ENCODE results near the gene SP6. TPM values are rescaled to one million over a fixed set of nuclear protein-coding genes. Genes with fewer than 3 reads are reported as not detected.

The SP6 gene
- total RNA-seq, 2 donors from 2014 or later = 2.7 TPM; not detected in 1

GRCh38 chr17:47862621-47863440, 11.9 kb upstream of the SP6 start:
- Histone ChIP-seq H3K27me3 (no peaks in the 10 kb centered on the region), H3K9me3 (no peaks in the 10 kb centered on the region), H3K4me1 (no peaks in the 10 kb centered on the region), H3K27ac (no peak overlapping the region), H3K36me3 (no peaks in the 10 kb centered on the region), H3K4me3 (no peak overlapping the region)
- TF ChIP-seq CTCF (IDR thresholded peaks at IDR 0.05) = no peak
- DNase-seq (ENCODE audit: low spot score) = no peak

- H3K4me1 ChIP-seq = peaks cover 0 to 6% of the 10 kb centered on the region in 2 donors
- H3K27me3 ChIP-seq = peaks cover 0 to 4% of the 10 kb centered on the region in 2 donors
- H3K36me3 ChIP-seq = no peaks in the 10 kb centered on the region
- TF ChIP-seq CTCF (IDR thresholded peaks at IDR 0.05) = no peak
- no peak overlapping the region for H3K27ac ChIP-seq
- H3K9me3 ChIP-seq = no peaks in the 10 kb centered on the region
- H3K4me3 ChIP-seq = no peak overlapping the region
- DNase-seq (ENCODE audit: low spot score) = no peak
Measured at GRCh38 chr17:47860386-47860785, 9.4 kb upstream of the SP6 start.

GRCh38 chr17:47857551-47858455, 6.8 kb upstream of the SP6 start:
- TF ChIP-seq CTCF (IDR thresholded peaks at IDR 0.05) = no peak
- no peak for DNase-seq (ENCODE audit: low spot score)
- H3K4me1 ChIP-seq = peaks cover 0 to 6% of the 10 kb centered on the region in 2 donors
- no peaks in the 10 kb centered on the region for H3K36me3 ChIP-seq
- H3K9me3 ChIP-seq = no peaks in the 10 kb centered on the region
- no peak overlapping the region for H3K4me3 ChIP-seq
- H3K27me3 ChIP-seq = peaks cover 13 to 16% of the 10 kb centered on the region in 2 donors
- H3K27ac ChIP-seq = no peak overlapping the region

GRCh38 chr17:47856830-47857229, 5.9 kb upstream of the SP6 start:
- peaks cover 0 to 11% of the 10 kb centered on the region in 2 donors for H3K4me1 ChIP-seq
- no peak for DNase-seq (ENCODE audit: low spot score)
- TF ChIP-seq CTCF (IDR thresholded peaks at IDR 0.05) = no peak
- no peak overlapping the region for H3K4me3 ChIP-seq
- H3K27ac ChIP-seq = no peak overlapping the region
- H3K9me3 ChIP-seq = no peaks in the 10 kb centered on the region
- peaks cover 21 to 23% of the 10 kb centered on the region in 2 donors for H3K27me3 ChIP-seq
- no peaks in the 10 kb centered on the region for H3K36me3 ChIP-seq

- TF ChIP-seq CTCF (IDR thresholded peaks at IDR 0.05) = no peak
- no peak for DNase-seq (ENCODE audit: low spot score)
Measured at GRCh38 chr17:47855737-47856136, 4.8 kb upstream of the SP6 start.

More at GRCh38 chr17:47855737-47856136, 4.8 kb upstream of the SP6 start:
- Histone ChIP-seq H3K27ac (no peak overlapping the region), H3K4me3 (no peak overlapping the region), H3K4me1 (peaks cover 0 to 22% of the 10 kb centered on the region in 2 donors), H3K27me3 (peaks cover 22 to 29% of the 10 kb centered on the region in 2 donors), H3K36me3 (no peaks in the 10 kb centered on the region), H3K9me3 (no peaks in the 10 kb centered on the region)

All from right atrium auricular region (tissue), 2 donors.